Upper lobe of left lung (tissue), 6 donors: ENCODE data around the gene QRFP. TPM values are rescaled to one million over a fixed set of nuclear protein-coding genes. Genes with fewer than 3 reads are reported as not detected.

ENCODE experiments used
- ATAC-seq, 2 donors: fragments of 200-7000 bp; cut with Tn5 transposase; one replicate each; pipeline ENCODE4 v1.9.1; 2022; ENCODE audit warnings: mild to moderate bottlenecking in 2 of 2, moderate library complexity in 2 of 2; ENCODE audit not compliant: low FRiP score in 2 of 2
- DNase-seq, 2 donors: peaks; one replicate each; pipeline ENCODE4 v3.0.0-alpha.2; 2019 to 2020
- H3K27ac ChIP-seq, 4 donors: fragments of 200-600 bp; sonication (generic); one replicate each; pipeline ENCODE4 v1.5.1; 2016 to 2019
- H3K27me3 ChIP-seq, 4 donors: fragments of 200-600 bp; sonication (generic); one replicate each; pipeline ENCODE4 v1.5.1; 2017 to 2019
- H3K36me3 ChIP-seq, 4 donors: fragments of 200-600 bp; sonication (generic); one replicate each; pipeline ENCODE4 v1.5.1; 2016 to 2019
- H3K4me1 ChIP-seq, 4 donors: fragments of 200-600 bp; sonication (generic); one replicate each; pipeline ENCODE4 v1.5.1; 2018 to 2019
- H3K4me3 ChIP-seq, 4 donors: fragments of 200-600 bp; sonication (generic); one replicate each; pipeline ENCODE4 v1.5.1; 2017 to 2019; ENCODE audit warnings: mild to moderate bottlenecking in 2 of 4, moderate library complexity in 1 of 4
- H3K9me3 ChIP-seq, 4 donors: fragments of 200-600 bp; sonication (generic); one replicate each; pipeline ENCODE4 v1.5.1; 2018 to 2019
- CTCF ChIP-seq, 6 experiments: fragments of 450-650 bp in 4 of 6; fragments of 200-600 bp in 2 of 6; sonication (generic) in 2 of 6; IDR thresholded peaks; one replicate each; pipeline ENCODE4 v1.5.1; 2016 to 2019; ENCODE audit warnings: antibody characterized with exemption in 6 of 6
- EP300 ChIP-seq, 4 donors: sonication (generic); formaldehyde crosslinking; IDR thresholded peaks; one replicate each; pipeline ENCODE4 v1.5.1; 2017; ENCODE audit warnings: antibody characterized with exemption in 4 of 4, control low read depth in 2 of 4
- POLR2A ChIP-seq, 4 donors: fragments of 450-650 bp; IDR thresholded peaks; one replicate each; pipeline ENCODE4 v1.5.1; 2016 to 2017; ENCODE audit warnings: antibody characterized with exemption in 4 of 4, mild to moderate bottlenecking in 2 of 4
- POLR2AphosphoS5 ChIP-seq, 2 donors: sonication (generic); formaldehyde crosslinking; IDR thresholded peaks; one replicate each; pipeline ENCODE4 v1.5.1; 2017; ENCODE audit warnings: antibody characterized with exemption in 2 of 2
- WGBS, 2 donors: methylation state at CpG; one replicate each; pipeline ENCODE4 v1.1.5; 2017 to 2018; 5-methylcytosine and 5-hydroxymethylcytosine counted together
- total RNA-seq, 6 donors: library from RNA; depleted of rRNA in 4 of 6; stranded (reverse); fragments of >200 nt in 4 of 6; gene quantifications; one replicate each; pipeline versions ENCODE4 v1.1.0 to v1.2.1, GENCODE V29; 2016 to 2021
- donor health status: DM: no; HTN: no; CAD: no; lungs with moderate emphysema.
- donor health status: DM: no; HTN: yes; CAD: no; lungs with severe emphysema.

QRFP gene
- total RNA-seq, 6 donors from 2014 or later, result not detected

- H3K9me3 ChIP-seq, result no peaks in the 10 kb centered on the region
- ATAC-seq, result peak in 1 of 2 donors; percentile 21
- H3K27ac ChIP-seq, result no peak overlapping the region
- WGBS, 2 donors, result 70 to 100% methylated on average over 2 to 21 of the region's 24 CpGs
- H3K4me3 ChIP-seq, result no peak overlapping the region
- peak in 1 of 2 donors; percentile 72 for DNase-seq
- no peaks in the 10 kb centered on the region for H3K27me3 ChIP-seq
- no peak for TF ChIP-seq POLR2AphosphoS5 (IDR thresholded peaks at IDR 0.05)
- no peak for TF ChIP-seq CTCF (IDR thresholded peaks at IDR 0.05)
- no peak for TF ChIP-seq EP300 (IDR thresholded peaks at IDR 0.05)
- no peak for TF ChIP-seq POLR2A (IDR thresholded peaks at IDR 0.05)
- H3K4me1 ChIP-seq, result no peaks in the 10 kb centered on the region
- H3K36me3 ChIP-seq, result no peaks in the 10 kb centered on the region
These were observed 17.9 kb upstream of the QRFP start for GRCh38 chr9:130914417-130915095.

- TF ChIP-seq POLR2A (IDR thresholded peaks at IDR 0.05), result no peak
- no peak for TF ChIP-seq EP300 (IDR thresholded peaks at IDR 0.05)
- no peak for TF ChIP-seq CTCF (IDR thresholded peaks at IDR 0.05)
- Histone ChIP-seq H3K27me3 (no peaks in the 10 kb centered on the region), H3K27ac (no peak overlapping the region), H3K9me3 (no peaks in the 10 kb centered on the region), H3K4me1 (no peaks in the 10 kb centered on the region), H3K4me3 (no peak overlapping the region), H3K36me3 (no peaks in the 10 kb centered on the region)
- WGBS, 2 donors, result 62 to 70% methylated on average over 20 to 23 of the region's 23 CpGs
- ATAC-seq, result no peak
- DNase-seq, result peak in 1 of 2 donors; percentile 52
These were observed 17.2 kb upstream of the QRFP start for GRCh38 chr9:130913599-130914416.

GRCh38 chr9:130912932-130913598 is 16.5 kb upstream of the QRFP start:
- DNase-seq, result peak in 1 of 2 donors; percentile 85
- 56 to 60% methylated on average over 9 to 35 of the region's 38 CpGs for WGBS, 2 donors

More at GRCh38 chr9:130912932-130913598, 16.5 kb upstream of the QRFP start:
- peak in 1 of 2 donors; percentile 55 for ATAC-seq
- H3K27me3 ChIP-seq, result no peaks in the 10 kb centered on the region
- H3K27ac ChIP-seq, result no peak overlapping the region
- H3K36me3 ChIP-seq, result no peaks in the 10 kb centered on the region
- TF ChIP-seq EP300 (IDR thresholded peaks at IDR 0.05) (no peak), CTCF (IDR thresholded peaks at IDR 0.05) (no peak), POLR2AphosphoS5 (IDR thresholded peaks at IDR 0.05) (no peak), POLR2A (IDR thresholded peaks at IDR 0.05) (no peak)
- H3K4me3 ChIP-seq, result no peak overlapping the region
- no peaks in the 10 kb centered on the region for H3K4me1 ChIP-seq
- H3K9me3 ChIP-seq, result no peaks in the 10 kb centered on the region
